ENCODE measurements around the gene GPR37L1. TPM values are rescaled to one million over a fixed set of nuclear protein-coding genes. Genes with fewer than 3 reads are reported as not detected.
A peak's percentile ranks its signal among the peaks of the same experiment; 100 is the strongest.
"Not testable (repeated sequence)": the region's sequence is repeated elsewhere in the genome, so short reads cannot be mapped to it uniquely, and the experiment has no call there.

Gene GPR37L1
- total RNA-seq, 2 experiments from 2014 or later, result not detected

GRCh38 chr1:202144402-202145067 is 21.8 kb downstream of the GPR37L1 start, which contains the start of gene ARL8A:
Gene ARL8A (minus strand): TSS chr1:202144737. CDS start chr1:202144572, 165 bp downstream.
- H3K36me3 Mint-ChIP-seq (ENCODE audit: low read depth), result peaks cover 26% of the 10 kb centered on the region
- H3K27ac Mint-ChIP-seq, result peak within 1 kb of the TSS; percentile 83
- peak; percentile 71 for DNase-seq
- no peaks in the 10 kb centered on the region for H3K27me3 Mint-ChIP-seq
- H3K4me3 Mint-ChIP-seq, result peak within 1 kb of the TSS; percentile 93
- CTCF ChIA-PET, result interaction anchor here (0.9 to 6.5 kb wide), 2 partner anchors 16 to 783 kb away, joined by 3 to 35 read pairs; partner anchors contain the start of genes KLHL12 and PTPN7
- peaks cover 38% of the 10 kb centered on the region for H3K4me1 Mint-ChIP-seq
- POLR2A ChIA-PET, result interaction anchor here (0.6 to 1.1 kb wide), 2 partner anchors 16 to 198 kb away, joined by 3 to 4 read pairs; partner anchors contain the start of gene PTPN7
- no peaks in the 10 kb centered on the region for H3K9me3 Mint-ChIP-seq

GRCh38 chr1:202145068-202145743 is 22.5 kb downstream of the GPR37L1 start:
- Mint-ChIP-seq H3K4me3 (peak overlapping the region; percentile 71), H3K9me3 (no peaks in the 10 kb centered on the region), H3K4me1 (peaks cover 38% of the 10 kb centered on the region), H3K27me3 (no peaks in the 10 kb centered on the region), H3K36me3 (ENCODE audit: low read depth) (peaks cover 29% of the 10 kb centered on the region), H3K27ac (peak overlapping the region; percentile 75)
- POLR2A ChIA-PET, result interaction anchor here (1.2 kb wide), 1 partner anchor 15 kb away, joined by 7 read pairs; the partner anchor contains the start of gene PTPN7
- CTCF ChIA-PET, result interaction anchor here (1.4 to 6.5 kb wide), 3 partner anchors 11 to 15 kb away, joined by 3 to 35 read pairs (median 22); partner anchors contain the start of gene PTPN7
- no peak for DNase-seq

DNA sequence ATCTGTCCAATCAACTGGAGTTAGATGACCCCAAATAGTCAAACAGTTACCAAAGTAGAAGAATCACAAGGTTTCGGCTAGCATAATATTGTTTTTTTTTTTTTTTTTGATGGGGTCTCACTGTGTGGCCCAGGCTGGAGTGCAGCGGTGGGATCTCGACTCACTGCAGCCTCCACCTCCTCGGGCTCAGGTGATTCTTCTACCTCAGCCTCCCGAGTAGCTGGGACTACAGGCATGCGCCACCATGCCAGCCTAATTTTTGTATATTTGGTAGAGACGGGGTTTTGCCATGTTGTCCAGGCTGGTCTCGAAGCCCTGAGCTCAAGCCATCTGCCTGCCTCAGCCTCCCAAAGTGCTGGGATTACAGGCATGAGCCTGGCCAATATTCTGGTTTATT is 23.0 kb downstream of the GPR37L1 start:
- peaks cover 35% of the 10 kb centered on the region for H3K4me1 Mint-ChIP-seq

GRCh38 chr1:202146279-202146678 is 23.6 kb downstream of the GPR37L1 start:
- no peak for DNase-seq
- peaks cover 35% of the 10 kb centered on the region for H3K4me1 Mint-ChIP-seq
- H3K27me3 Mint-ChIP-seq, result no peaks in the 10 kb centered on the region
- peak overlapping the region; percentile 36 for H3K27ac Mint-ChIP-seq
- no peak overlapping the region for H3K4me3 Mint-ChIP-seq
- no peaks in the 10 kb centered on the region for H3K9me3 Mint-ChIP-seq
- ChIA-PET POLR2A (interaction anchor here (0.6 to 1.2 kb wide), 2 partner anchors 9 to 14 kb away, joined by 3 to 7 read pairs; partner anchors contain the start of gene PTPN7), CTCF (interaction anchor here (1.4 to 6.5 kb wide), 4 partner anchors 10 to 15 kb away, joined by 3 to 35 read pairs (median 16); partner anchors contain the start of gene PTPN7)
- H3K36me3 Mint-ChIP-seq (ENCODE audit: low read depth), result peaks cover 38% of the 10 kb centered on the region

More for the DNA sequence above, 23.0 kb downstream of the GPR37L1 start:
- CTCF ChIA-PET, result interaction anchor here (1.4 to 6.5 kb wide), 4 partner anchors 10 to 15 kb away, joined by 3 to 35 read pairs (median 16); partner anchors contain the start of gene PTPN7
- Mint-ChIP-seq H3K4me3 (peak overlapping the region; percentile 71), H3K36me3 (ENCODE audit: low read depth) (peaks cover 33% of the 10 kb centered on the region), H3K27ac (peak overlapping the region; percentile 75)
- POLR2A ChIA-PET, result interaction anchor here (0.6 to 1.2 kb wide), 2 partner anchors 10 to 14 kb away, joined by 3 to 7 read pairs; partner anchors contain the start of gene PTPN7
- H3K9me3 Mint-ChIP-seq, H3K27me3 Mint-ChIP-seq, DNase-seq: not testable (repeated sequence)

DNA sequence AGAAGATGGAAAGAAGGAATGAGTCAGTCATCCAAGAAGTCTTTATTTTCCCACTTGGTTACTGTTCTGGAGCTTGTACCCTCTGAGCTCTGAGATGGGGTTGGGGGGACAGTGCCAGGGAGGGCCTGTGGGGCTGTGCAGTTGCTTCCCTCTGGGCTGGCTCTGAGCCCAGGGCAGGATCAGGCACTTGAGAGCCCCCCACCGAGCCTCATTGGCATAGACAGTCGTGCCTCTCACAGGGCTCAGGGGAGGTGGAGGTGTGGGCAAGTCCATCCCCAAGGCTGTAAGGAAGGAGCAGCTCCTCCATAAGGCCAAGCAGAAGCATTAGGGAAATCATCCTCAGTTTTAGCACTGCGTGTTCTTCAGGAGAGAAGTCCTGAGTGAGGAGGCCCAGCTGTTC is 24.3 kb downstream of the GPR37L1 start:
- ChIA-PET POLR2A (interaction anchor here (1.6 kb wide), 1 partner anchor 13 kb away, joined by 6 read pairs; the partner anchor contains the start of gene PTPN7), CTCF (interaction anchor here (1.4 to 6.5 kb wide), 4 partner anchors 9 to 16 kb away, joined by 3 to 35 read pairs (median 16); partner anchors contain the start of gene PTPN7)
- peaks cover 39% of the 10 kb centered on the region for H3K36me3 Mint-ChIP-seq (ENCODE audit: low read depth)
- no peak overlapping the region for H3K4me3 Mint-ChIP-seq
- no peaks in the 10 kb centered on the region for H3K27me3 Mint-ChIP-seq
- H3K27ac Mint-ChIP-seq, result no peak overlapping the region
- peaks cover 32% of the 10 kb centered on the region for H3K4me1 Mint-ChIP-seq
- DNase-seq, result no peak
- no peaks in the 10 kb centered on the region for H3K9me3 Mint-ChIP-seq

DNA sequence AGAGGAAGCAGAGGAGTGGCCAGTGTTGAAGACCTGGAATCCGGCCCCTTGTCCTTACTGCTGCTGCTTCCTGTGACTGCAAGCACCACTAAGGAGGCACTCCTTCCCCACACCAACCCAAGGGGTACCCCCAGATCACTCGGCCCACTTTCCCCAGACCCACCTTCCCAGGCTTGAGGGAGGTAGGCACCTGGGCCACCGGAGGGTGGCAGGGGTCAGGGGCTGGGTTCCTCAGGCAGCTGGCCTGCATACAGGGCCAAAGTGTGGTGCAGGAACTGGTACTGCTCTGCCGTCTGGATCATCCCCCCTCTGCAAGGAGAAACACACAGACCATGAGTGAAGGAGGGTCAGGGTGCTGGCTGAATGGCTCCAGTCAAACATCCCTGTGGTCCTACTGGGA is 25.7 kb downstream of the GPR37L1 start:
- Mint-ChIP-seq H3K27me3 (no peaks in the 10 kb centered on the region), H3K36me3 (ENCODE audit: low read depth) (peaks cover 45% of the 10 kb centered on the region), H3K4me1 (peaks cover 20% of the 10 kb centered on the region), H3K27ac (no peak overlapping the region), H3K9me3 (no peaks in the 10 kb centered on the region), H3K4me3 (no peak overlapping the region)
- POLR2A ChIA-PET, result no interaction called here
- CTCF ChIA-PET, result interaction anchor here (3.0 to 6.5 kb wide), 3 partner anchors 8 to 13 kb away, joined by 10 to 35 read pairs (median 22); partner anchors contain the start of gene PTPN7
- no peak for DNase-seq

DNA sequence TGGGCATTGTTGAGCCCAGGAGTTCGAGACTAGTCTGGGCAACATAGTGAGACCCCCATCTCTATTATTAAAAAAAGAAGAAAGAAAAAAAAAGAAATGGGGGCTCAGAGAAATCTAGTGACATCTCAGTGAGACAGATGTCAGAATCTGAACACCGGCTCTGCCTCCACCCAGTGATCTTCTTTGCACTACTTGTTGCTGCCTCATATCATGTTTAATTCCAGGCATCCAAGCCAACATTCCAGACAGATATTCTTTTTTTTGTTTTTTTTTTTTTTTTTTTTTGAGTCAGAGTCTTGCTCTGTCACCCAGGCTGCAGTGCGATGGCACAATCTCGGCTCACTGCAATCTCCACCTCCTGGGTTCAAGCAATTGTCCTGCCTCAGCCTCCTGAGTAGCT is 26.8 kb downstream of the GPR37L1 start:
- Mint-ChIP-seq H3K4me3 (no peak overlapping the region), H3K27ac (no peak overlapping the region), H3K4me1 (peaks cover 19% of the 10 kb centered on the region), H3K36me3 (ENCODE audit: low read depth) (peaks cover 47% of the 10 kb centered on the region), H3K27me3 (no peaks in the 10 kb centered on the region), H3K9me3 (no peaks in the 10 kb centered on the region)
- ChIA-PET POLR2A (no interaction called here), CTCF (interaction anchor here (6.5 kb wide), 1 partner anchor 11 kb away, joined by 35 read pairs; the partner anchor contains the start of gene PTPN7)
- no peak for DNase-seq

GRCh38 chr1:202150187-202150586 is 27.5 kb downstream of the GPR37L1 start:
- peaks cover 54% of the 10 kb centered on the region for H3K36me3 Mint-ChIP-seq (ENCODE audit: low read depth)
- H3K9me3 Mint-ChIP-seq, result no peaks in the 10 kb centered on the region
- H3K4me3 Mint-ChIP-seq, result no peak overlapping the region
- peaks cover 23% of the 10 kb centered on the region for H3K4me1 Mint-ChIP-seq
- no peaks in the 10 kb centered on the region for H3K27me3 Mint-ChIP-seq
- ChIA-PET POLR2A (no interaction called here), CTCF (no interaction called here)
- DNase-seq, result no peak
- H3K27ac Mint-ChIP-seq, result no peak overlapping the region

DNA sequence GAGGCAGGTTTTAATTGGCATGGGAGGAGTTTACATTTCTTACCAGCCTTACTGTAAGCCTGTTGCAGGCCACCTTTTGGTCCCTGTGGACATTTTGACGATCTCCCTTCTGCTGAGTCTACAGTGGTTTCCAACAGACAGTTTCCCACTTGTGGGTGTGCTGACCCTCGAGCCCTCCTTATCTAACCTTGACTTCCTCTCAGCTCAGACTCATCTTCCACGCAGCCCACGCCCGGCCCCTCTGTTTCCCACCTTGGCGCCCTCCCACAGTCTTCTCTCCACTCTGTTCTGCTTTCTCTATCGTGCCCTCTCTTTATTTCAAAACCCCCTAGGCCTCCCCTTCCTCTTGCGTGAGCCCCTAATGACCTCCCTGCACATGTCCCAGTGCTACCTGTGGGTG is 27.9 kb downstream of the GPR37L1 start:
- POLR2A ChIA-PET, result interaction anchor here (0.6 kb wide), 1 partner anchor 8 kb away, joined by 3 read pairs; no protein-coding TSS in a partner anchor
- H3K4me3 Mint-ChIP-seq, result no peak overlapping the region
- CTCF ChIA-PET, result interaction anchor here (0.9 kb wide), 1 partner anchor 12 kb away, joined by 3 read pairs; no protein-coding TSS in a partner anchor

GRCh38 chr1:202151045-202151444 is 28.3 kb downstream of the GPR37L1 start:
- ChIA-PET CTCF (interaction anchor here (0.9 kb wide), 1 partner anchor 12 kb away, joined by 3 read pairs; no protein-coding TSS in a partner anchor), POLR2A (interaction anchor here (0.6 kb wide), 1 partner anchor 8 kb away, joined by 3 read pairs; no protein-coding TSS in a partner anchor)
- Mint-ChIP-seq H3K4me3 (no peak overlapping the region), H3K9me3 (no peaks in the 10 kb centered on the region), H3K36me3 (ENCODE audit: low read depth) (peaks cover 61% of the 10 kb centered on the region), H3K27ac (no peak overlapping the region), H3K27me3 (no peaks in the 10 kb centered on the region), H3K4me1 (peaks cover 25% of the 10 kb centered on the region)
- DNase-seq, result no peak

More for the DNA sequence above, 27.9 kb downstream of the GPR37L1 start:
- DNase-seq, result no peak
- Mint-ChIP-seq H3K27ac (no peak overlapping the region), H3K36me3 (ENCODE audit: low read depth) (peaks cover 58% of the 10 kb centered on the region), H3K27me3 (no peaks in the 10 kb centered on the region), H3K4me1 (peaks cover 23% of the 10 kb centered on the region), H3K9me3 (no peaks in the 10 kb centered on the region)

- H3K4me3 Mint-ChIP-seq, result no peak overlapping the region
- ChIA-PET CTCF (no interaction called here), POLR2A (no interaction called here)
- H3K36me3 Mint-ChIP-seq (ENCODE audit: low read depth), result peaks cover 65% of the 10 kb centered on the region
- no peak overlapping the region for H3K27ac Mint-ChIP-seq
- no peaks in the 10 kb centered on the region for H3K9me3 Mint-ChIP-seq
- DNase-seq, result no peak
- H3K4me1 Mint-ChIP-seq, result peaks cover 34% of the 10 kb centered on the region
- no peaks in the 10 kb centered on the region for H3K27me3 Mint-ChIP-seq
Observed at GRCh38 chr1:202152399-202152798, 29.7 kb downstream of the GPR37L1 start.

GRCh38 chr1:202153284-202153683 is 30.6 kb downstream of the GPR37L1 start:
- CTCF ChIA-PET, result interaction anchor here (0.8 to 0.9 kb wide), 2 partner anchors 9 to 18 kb away, joined by 3 read pairs; no protein-coding TSS in a partner anchor
- POLR2A ChIA-PET, result no interaction called here
- H3K4me1 Mint-ChIP-seq, result peaks cover 40% of the 10 kb centered on the region
- no peak overlapping the region for H3K27ac Mint-ChIP-seq
- H3K27me3 Mint-ChIP-seq, result no peaks in the 10 kb centered on the region
- H3K9me3 Mint-ChIP-seq, result no peaks in the 10 kb centered on the region
- no peak overlapping the region for H3K4me3 Mint-ChIP-seq
- no peak for DNase-seq
- peaks cover 67% of the 10 kb centered on the region for H3K36me3 Mint-ChIP-seq (ENCODE audit: low read depth)
